ENCODE results near the gene HPCAL1. TPM values are rescaled to one million over a fixed set of nuclear protein-coding genes. Genes with fewer than 3 reads are reported as not detected.

Gene HPCAL1
- polyA plus RNA-seq, 3 donors: 28.0 to 31.3 (median 31.2) TPM

Other genes starting within 250 kb of the HPCAL1 start
- 100 to 1,000 TPM; 111 to 118 (median 116) TPM for gene CYS1, start 222.5 kb upstream of the HPCAL1 start, polyA plus RNA-seq (ENCODE audit: insufficient read length in 3 of 3)
- 10 to 100 TPM; 55.9 to 62.1 (median 57.5) TPM for gene RRM2, start 180.2 kb upstream of the HPCAL1 start, polyA plus RNA-seq (ENCODE audit: insufficient read length in 3 of 3)
- gene ODC1, start 145.4 kb downstream of the HPCAL1 start, polyA plus RNA-seq (ENCODE audit: insufficient read length in 3 of 3): 100 to 1,000 TPM; 390 to 407 (median 397) TPM